Stimulated activated CD8-positive, alpha-beta memory T cell treated with anti-CD3 and anti-CD28 coated beads, Interleukin-15, amount 100 ng/mL, for 24 hours (primary cell): ENCODE results near the gene TGFB1I1.
A peak's percentile ranks its signal among the peaks of the same experiment; 100 is the strongest.
"Not testable (repeated sequence)": the region's sequence is repeated elsewhere in the genome, so short reads cannot be mapped to it uniquely, and the experiment has no call there.

ENCODE experiments used
- DNase-seq: peaks from one replicate; pipeline ENCODE4 v3.0.0-alpha.2; 2020; ENCODE audit warnings: low read depth

TGFB1I1 gene

DNA sequence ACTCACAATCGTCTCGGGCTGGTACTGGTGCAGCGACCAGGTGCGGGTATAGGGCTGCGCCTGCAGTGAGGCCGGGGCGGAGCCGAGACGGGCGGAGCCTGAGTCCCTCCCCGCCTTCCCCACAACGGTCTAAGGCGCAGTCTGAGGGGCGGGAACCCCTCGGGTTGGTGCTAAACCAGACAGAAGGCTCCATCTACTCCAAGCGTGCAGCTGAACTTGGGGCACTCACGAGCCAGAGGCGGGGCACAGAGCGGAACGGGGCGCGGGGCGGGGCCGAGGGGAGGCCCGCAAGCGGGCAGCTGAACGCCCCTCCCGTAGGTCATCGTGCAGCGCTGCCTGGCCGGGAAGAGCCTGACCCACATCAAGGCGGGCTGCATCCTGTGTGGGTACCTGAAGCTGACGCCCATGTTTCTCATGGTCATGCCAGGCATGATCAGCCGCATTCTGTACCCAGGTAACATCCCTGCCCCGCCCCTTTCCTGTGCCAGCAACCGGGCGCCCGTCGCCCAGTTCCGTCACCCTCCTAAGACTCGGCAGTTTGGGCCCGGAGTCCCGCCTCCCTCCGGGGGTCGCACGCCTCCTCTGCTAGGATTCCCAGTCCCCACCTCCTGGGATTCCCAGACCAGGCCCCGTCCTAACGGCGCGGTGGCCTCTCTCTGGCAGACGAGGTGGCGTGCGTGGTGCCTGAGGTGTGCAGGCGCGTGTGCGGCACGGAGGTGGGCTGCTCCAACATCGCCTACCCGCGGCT lies 15.9 kb downstream of the TGFB1I1 start:
- no peak for DNase-seq

DNA sequence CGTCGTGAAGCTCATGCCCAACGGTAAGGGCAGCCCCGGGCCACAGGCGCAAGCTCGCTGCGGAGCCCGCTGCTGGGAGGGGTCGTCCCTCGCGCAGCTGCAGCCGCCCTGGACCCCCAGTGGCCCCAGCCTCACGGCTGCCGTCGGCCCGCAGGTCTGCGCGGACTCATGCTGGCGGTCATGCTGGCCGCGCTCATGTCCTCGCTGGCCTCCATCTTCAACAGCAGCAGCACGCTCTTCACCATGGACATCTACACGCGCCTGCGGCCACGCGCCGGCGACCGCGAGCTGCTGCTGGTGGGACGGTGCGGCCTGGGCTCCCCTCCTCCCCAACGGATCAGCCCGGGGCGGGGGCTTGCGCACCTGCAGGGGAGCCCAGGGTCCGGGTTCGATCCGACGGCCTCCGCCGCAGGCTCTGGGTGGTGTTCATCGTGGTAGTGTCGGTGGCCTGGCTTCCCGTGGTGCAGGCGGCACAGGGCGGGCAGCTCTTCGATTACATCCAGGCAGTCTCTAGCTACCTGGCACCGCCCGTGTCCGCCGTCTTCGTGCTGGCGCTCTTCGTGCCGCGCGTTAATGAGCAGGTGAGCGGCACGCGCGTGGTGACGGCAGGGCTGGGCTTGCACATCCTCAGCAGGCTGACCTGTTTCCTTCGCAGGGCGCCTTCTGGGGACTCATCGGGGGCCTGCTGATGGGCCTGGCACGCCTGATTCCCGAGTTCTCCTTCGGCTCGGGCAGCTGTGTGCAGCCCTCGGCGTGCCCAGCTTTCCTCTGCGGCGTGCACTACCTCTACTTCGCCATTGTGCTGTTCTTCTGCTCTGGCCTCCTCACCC lies 16.7 kb downstream of the TGFB1I1 start:
- DNase-seq = no peak

DNA sequence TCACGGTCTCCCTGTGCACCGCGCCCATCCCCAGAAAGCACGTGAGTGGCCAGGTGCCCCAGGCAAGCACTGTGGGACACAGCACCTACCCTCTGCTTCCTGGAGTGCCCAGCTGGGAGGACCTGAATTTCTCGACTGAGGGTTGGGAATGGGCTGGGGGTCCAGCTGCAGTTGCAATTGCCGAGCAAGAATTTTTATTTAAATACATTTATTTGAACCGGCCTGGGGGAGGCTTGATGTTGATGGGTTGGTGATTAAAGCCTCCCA lies 17.3 kb downstream of the TGFB1I1 start:
- no peak for DNase-seq

DNA sequence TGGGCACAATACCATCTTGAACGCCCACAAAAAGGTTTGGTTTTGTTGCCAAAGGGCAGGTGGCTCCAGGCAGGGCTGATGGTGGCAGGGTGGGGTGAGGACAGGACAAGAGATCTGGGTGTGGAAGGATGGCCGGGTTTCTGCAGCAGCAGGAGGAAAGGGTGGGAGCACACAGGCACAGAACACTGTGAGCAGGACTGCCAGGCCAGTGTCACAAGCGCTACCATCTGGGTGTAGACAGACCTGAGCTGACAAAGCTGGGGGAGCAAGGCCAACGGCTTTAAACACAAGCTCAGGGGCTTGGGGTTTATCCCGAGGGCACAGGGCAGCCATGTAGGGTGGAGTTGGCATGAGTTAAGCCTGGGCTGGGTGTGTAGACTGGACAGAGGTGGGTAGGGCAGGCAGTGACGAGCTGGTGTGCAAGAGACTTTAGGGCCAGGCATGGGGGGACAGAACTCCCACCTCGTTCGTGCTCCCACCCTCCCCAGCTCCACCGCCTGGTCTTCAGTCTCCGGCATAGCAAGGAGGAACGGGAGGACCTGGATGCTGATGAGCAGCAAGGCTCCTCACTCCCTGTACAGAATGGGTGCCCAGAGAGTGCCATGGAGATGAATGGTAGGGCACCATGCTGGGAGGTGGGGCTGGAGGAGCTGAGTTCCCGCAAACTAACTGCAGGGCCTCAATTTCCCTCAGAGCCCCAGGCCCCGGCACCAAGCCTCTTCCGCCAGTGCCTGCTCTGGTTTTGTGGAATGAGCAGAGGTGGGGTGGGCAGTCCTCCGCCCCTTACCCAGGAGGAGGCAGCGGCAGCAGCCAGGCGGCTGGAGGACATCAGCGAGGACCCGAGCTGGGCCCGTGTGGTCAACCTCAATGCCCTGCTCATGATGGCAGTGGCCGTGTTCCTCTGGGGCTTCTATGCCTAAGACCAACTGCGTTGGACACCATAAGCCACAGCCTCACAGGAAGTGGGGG lies 17.9 kb downstream of the TGFB1I1 start:
- no peak for DNase-seq

DNA sequence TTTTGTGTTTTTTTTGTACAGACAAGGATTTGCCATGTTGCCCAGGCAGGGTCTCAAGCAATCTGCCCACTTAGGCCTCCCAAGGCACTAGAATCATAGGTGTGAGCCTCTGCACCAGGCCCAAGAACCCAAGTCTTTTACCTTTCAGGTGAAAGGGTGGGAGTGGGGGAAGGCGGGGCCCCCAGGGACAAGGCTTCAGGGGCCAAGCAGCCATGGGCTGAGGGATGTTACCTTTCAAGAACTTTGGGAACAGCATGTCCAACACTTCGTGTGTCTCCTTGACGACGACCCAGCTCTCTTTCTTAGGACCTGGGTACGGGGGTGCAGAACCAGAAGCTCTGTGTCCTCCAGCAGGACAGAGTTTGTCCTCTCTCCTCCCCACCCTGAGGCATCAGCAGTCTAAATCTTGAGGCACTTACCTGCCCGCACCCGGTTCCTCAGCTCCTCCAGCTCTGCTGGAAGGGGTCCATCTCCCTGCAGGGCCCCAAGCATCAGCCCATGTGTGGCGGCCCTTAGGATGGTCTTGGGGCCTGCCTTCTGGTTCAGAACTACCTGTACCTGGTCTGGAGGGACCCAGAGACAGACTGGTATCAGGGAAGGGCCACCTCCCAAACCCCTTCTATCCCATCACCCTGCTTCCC lies 19.9 kb downstream of the TGFB1I1 start:
- no peak for DNase-seq

DNA sequence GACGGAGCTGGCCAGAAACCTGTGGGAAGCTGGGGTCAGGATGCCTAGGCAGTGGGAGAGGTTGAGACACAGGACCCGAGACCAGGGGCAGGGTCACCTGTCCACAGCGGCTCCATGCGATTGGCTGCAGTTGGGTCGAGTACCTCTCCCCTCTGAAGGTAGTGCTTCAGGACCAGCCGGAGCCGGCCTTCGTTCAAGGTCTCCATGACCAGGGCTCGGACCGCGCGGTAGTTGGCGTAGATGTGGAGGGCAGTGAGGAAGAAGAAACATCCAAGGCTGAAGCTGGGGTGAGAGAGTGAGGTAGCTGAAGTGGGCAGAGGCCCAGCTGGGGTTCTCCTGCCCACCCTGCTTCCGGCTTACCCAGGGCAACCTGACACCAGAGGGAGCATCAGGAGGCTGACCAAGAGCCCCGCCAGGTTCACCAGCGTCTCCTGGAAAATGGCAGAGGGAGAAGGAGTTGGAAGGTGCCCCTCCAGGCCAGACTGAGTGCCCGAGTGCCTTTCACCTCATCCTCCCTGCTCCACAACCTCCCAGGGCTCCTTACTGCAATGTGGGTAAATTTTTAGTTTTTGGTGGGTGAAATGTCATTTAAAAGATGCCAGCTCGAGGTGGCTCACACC lies 21.7 kb downstream of the TGFB1I1 start:
- DNase-seq = no peak

DNA sequence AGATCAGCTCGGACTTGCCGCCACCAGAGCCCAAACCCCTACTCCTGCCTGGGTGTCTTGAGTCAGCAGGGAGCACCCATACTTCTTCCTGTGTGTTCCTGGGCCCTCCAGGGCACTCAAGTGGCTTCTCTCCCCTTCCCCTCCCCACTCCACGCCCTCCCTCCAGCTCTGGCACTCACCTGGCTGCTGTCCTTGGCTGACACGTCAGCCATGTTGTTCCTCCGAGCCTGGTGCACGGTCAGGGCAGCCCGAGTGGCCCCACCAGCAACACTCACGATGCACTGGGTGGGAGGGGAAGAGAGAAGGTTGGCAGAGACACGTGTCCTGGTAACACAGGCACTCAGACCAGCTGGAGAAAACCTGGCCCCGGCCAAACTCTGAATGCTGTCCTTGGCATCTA lies 24.7 kb downstream of the TGFB1I1 start:
- no peak for DNase-seq

DNA sequence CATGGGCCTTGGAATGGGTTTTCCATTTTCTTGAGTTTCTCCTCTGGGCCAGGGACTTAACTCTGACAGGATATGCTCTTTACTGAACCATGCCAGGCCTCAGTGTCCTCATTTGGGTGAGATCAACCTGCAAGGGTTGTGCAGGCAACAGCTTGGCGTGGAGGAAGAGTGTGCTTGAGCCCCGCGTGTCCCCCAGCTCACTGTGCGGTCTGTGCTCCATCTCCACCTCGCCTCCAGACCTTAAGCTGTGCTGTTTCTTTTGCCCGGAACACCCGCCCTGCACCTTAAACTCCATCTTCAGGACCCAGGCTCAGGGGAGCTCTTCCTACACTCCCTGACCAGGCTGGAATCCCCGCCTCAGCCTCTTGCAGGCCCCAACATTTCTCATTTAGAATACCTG lies 26.5 kb downstream of the TGFB1I1 start:
- DNase-seq = no peak

DNA sequence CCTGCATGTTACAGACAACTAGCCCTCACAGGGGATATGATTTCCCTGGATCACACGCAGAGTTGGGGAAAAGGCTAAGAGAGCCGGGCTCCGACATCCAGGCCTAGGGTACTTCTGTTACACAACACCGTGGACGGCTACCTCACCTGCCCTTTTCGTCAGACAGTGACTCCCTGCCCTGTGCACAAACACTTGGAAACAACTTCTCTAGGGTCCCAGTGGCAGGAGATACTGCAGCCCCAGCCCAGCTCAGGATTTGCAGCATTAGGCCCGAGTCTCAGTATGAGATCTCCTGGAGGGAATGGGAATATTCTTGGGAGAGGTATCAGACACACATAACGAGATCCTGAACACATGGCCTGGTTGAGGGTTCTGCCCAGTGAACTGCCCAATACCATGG lies 28.0 kb downstream of the TGFB1I1 start:
- no peak for DNase-seq

DNA sequence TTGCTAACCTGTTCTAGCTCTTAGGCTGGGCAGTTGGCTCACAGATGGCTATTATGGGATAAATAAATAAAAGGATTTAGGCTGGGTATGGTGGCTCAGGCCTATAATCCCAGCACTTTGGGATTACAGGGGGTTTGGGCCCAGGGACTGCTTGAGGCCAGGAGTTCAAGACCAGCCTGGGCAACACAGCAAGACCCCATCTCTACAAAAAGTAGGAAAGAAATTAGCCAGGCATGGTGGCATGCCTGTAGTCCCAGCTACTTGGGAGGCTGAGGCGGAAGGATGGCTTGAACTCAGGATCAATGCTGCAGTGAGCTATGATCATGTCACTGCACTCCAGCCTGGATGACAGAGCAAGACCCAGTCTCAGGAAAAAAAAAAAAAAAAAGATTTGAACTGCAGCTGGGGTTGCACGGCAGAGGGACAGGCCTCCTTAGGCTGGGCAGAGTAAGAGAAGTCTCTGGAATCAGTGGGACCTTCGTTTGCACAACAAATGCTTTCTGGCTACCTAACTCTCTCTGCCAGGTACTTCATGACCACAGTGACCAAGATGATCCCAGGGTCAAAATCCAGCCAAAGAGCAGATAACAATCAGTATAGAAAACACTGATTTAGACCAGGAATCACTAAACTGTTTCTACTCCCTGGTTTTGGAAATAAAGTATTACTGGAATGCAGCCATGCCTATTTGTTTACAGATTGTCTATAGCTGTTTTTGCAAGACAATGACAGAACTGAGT lies 29.4 kb downstream of the TGFB1I1 start:
- DNase-seq = no peak

DNA sequence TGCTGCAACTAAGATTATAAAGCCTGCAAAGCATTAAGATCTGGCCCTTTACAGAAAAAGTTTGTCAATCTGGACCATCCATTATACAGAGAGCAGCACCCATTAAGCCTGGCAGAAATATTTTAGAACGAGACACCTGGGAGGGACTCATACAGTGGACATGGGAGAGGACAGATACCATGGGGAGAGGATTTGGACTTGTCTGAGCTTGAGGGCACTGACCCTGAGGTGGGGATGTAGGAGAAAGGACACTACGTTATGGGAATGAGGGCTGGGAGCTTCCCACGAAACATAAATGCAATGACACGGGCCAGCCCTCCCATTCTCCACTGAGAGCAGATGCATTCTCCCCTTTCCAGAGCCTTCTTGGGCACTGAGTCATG lies 30.0 kb downstream of the TGFB1I1 start:
- no peak for DNase-seq

DNA sequence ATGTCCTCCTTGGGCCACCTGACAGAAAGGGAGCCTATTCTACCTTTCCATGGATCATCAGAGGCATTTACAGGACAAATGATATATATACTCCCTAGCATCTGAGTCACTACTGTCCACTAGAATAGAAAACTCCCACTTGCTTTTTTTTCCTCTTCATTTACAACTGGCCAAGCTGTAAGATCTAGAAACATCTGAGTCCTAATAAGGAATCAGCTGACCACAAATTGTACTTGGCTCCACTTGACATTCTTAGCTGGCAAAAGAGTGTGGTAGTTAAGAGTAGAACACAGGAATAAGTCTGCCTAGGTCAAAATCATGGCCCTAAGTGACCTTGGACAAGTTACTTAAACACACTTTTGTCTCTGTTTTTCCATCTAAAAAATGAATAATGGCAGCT lies 31.0 kb downstream of the TGFB1I1 start:
- no peak for DNase-seq

DNA sequence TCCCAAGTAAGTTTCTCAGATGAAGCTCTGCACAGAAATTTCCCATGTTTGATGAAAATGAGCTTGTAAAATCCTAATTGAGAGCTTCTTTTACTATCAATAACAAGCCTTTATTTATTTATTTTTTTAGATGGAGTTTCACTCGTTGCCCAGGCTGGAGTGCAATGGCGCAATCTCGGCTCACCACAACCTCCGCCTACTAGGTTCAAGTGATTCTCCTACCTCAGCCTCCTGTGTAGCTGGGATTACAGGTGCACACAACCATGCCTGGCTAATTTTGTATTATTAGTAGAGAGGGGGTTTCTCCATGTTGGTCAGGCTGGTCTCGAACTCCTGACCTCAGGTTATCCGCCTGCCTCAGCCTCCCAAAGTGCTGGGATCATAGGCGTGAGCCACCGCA lies 31.6 kb downstream of the TGFB1I1 start:
- DNase-seq = not testable (repeated sequence)

DNA sequence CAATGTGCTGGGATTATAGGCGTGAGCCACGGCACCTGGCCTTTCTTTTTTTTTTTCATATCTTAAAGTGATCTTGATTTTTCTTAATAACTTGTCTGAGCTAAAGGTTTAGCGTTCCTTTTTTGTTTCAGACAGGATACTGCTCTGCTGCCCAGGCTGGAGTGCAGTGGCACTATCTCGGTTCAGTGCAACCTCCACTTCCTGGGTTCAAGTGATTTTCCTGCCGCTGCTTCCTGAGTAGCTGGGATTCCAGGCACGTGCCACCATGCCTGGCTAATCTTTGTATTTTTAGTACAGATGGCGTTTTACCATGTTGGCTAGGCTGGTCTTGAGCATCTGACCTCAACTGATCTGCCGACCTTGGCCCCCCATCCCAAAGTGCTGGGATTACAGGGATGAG lies 32.2 kb downstream of the TGFB1I1 start:
- no peak for DNase-seq

DNA sequence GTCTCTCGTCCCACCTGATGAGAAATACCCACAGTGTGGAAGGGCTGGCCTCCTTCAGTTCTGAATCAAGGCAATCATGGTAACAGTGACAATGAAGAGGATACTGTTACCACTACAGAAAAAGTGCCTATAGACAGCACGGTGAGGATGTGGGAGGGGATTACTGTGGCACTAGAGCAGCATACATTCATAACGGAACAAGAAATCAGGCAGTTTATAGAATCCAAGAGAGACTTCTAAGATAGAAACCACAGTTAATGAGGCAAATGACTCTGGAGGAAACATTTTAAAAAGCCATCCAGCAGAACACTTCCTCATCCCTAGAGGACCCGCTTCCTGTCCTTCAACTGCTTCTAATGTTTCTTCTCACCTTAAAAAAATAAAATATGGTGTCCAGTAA lies 33.5 kb downstream of the TGFB1I1 start:
- DNase-seq = no peak

DNA sequence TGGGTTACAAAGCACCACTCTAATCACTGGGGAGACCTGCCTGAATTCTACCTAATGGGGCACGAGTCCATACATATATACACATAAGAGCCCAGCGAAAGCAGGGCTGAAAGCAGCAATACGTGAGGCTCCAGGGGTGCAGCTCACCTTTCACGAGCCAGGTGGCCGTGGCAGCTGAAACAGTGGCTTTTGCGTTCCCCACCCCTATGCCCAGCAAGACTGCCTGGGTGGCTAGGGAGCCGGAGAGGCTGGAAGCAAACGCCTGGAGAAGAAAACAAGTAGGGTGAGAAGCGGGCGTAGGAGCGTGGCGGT lies 35.6 kb downstream of the TGFB1I1 start:
- DNase-seq = no peak

DNA sequence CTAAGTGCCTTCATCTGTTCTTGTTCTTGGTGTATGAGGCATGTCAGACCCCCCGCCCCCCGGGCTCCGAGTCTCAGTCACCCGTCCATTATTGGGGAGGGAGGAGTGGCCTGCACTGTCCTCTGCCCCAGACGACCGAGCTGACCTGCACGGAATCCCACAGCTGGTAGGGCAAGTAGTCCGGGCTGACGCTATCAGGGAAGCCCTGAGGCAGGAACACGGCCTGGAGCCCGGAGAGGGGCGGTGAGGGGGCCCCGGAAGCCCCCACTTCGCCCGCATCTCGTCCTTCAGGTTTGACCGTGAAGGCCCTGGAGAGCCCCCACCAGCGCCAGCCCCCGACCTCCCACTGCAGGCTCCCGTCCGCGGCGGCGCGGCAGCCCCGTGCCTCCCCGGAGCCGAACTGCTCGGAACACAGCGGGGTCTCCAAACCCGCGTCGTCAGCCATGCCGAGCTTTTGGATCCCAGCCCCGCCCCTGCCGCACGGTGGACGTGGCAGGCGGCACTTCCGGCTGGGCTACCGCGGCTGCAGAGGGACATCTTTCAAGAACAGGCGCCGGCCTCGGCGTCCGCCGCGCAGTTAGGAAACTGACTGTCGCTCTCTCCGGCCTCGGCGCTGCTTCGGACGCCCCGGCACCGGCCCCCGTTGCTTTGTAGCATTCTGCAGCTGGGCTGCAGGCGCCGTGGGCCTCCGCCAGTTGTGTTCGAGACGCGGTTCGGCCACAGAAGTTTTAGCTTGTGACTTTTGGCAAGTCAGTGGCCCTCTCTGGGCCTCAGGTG lies 36.2 kb downstream of the TGFB1I1 start, which contains the start of gene RUSF1:
Gene RUSF1 (minus strand): TSS at position 463 of the 777 bp plus-strand sequence. CDS start 18 bp downstream, at position 445.
- peak; percentile 69 for DNase-seq

DNA sequence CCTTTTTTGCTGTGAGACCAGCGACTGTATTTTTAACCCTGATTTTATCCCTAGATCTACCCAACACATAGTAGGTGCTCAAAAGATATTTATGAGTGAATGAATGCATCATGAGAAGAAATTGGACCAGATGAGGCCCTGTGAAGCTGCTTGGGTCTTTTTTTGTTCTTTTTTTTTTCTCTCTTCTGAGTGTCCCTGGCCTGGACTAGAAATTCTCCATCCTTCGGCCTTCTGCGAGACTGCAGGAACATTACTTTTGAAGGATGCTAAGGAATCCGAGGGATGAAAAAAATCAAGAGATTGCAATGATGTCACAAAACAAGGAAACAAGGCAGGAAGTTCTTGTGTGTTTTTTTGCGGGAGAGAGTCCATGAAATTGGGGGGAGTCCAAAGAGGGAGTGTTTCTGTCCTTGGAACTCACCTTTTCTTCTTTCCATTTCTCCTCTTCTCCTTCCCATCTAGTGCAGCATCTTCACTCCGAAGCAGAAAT lies 36.8 kb downstream of the TGFB1I1 start:
- no peak for DNase-seq

DNA sequence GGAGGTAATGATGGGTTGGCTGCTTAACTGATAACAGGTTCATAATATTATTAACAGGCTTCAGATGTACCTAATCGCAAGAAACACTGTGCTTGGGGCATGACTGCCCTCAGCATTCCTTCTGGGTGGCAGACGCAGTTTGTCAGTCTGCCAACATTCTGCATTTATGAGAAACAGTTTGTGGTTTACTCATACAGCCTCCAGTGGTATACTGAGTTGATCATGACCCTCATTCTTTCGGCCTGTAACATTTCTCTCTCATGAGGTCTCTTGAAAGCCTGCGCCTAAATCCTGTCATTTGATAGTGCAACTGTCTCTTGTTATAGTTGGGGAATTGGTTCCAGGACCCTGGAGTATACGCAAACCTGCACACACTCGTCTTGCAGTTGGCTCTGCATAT lies 41.2 kb downstream of the TGFB1I1 start:
- no peak for DNase-seq

DNA sequence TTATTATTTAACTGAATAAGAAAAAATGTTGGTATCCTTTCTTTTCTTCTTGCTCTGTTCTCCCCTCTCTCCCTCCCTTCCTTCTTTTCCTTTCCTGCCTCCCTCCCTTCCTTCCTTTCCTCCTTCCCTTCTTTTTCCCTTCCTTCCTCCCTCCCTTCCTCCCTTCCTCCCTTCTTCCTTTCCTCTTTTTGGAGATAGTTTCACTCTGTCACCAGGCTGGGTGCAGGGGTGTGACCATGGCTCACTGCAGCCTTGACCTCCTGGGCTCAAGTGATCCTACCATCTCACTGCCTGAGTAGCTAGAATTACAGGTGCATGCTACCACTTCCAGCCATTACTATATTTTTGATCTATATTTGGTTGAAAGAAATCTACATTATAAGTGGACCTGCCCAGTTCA lies 41.9 kb downstream of the TGFB1I1 start:
- no peak for DNase-seq
